IMR-90 (cell line): ENCODE data around the gene C12orf75. TPM values are rescaled to one million over a fixed set of nuclear protein-coding genes. Genes with fewer than 3 reads are reported as not detected.
A peak's percentile ranks its signal among the peaks of the same experiment; 100 is the strongest.

Source experiments
- ATAC-seq: fragments of 200-7000 bp; cut with Tn5 transposase; 2 replicates; pipeline ENCODE4 v1.9.1; 2020; ENCODE audit warnings: low read depth, mild to moderate bottlenecking, moderate library complexity
- BruUV-seq: library from RNA; stranded (reverse); fragments of 400-500 nt; replicated peaks from 2 replicates; lab custom pipeline; 2021; lab: Mats Ljungman, UMichigan
- CTCF ChIA-PET: fragments of 300-600 bp; formaldehyde crosslinking; extraction: SDS; loops from one replicate; lab custom pipeline; 2021; ENCODE audit warnings: antibody characterized with exemption; lab: Yijun Ruan, JAX
- POLR2A ChIA-PET: fragments of 300-600 bp; sonication (Branson Sonifier 250); formaldehyde crosslinking; loops from one replicate; lab custom pipeline; 2022; ENCODE audit warnings: antibody characterized with exemption; ENCODE audit not compliant: unreplicated experiment; lab: Charles Lee
- DNase-seq: peaks from one replicate; pipeline ENCODE4 v3.0.0; 2013
- H2AFZ ChIP-seq: replicated peaks from 2 replicates; pipeline ENCODE3; 2013; ENCODE audit warnings: low read length, mild to moderate bottlenecking; ENCODE audit not compliant: poor library complexity
- H2AK5ac ChIP-seq: 2 replicates; pipeline ENCODE4 v1.6.1; 2013; ENCODE audit warnings: low read depth, low read length, inconsistent platforms
- H2AK9ac ChIP-seq: replicated peaks from 2 replicates; pipeline ENCODE3; 2013; ENCODE audit warnings: mild to moderate bottlenecking, low read depth, low read length, moderate library complexity; ENCODE audit not compliant: poor library complexity
- H2BK120ac ChIP-seq: 2 replicates; pipeline ENCODE4 v1.6.1; 2013; ENCODE audit warnings: low read depth, low read length, inconsistent platforms
- H2BK15ac ChIP-seq: 3 replicates; pipeline ENCODE4 v1.6.1; 2013; ENCODE audit warnings: low read depth, low read length, inconsistent platforms
- H2BK20ac ChIP-seq: 2 replicates; pipeline ENCODE4 v1.6.1; 2013; ENCODE audit warnings: low read depth, mild to moderate bottlenecking, inconsistent platforms, low read length, moderate library complexity
- H2BK5ac ChIP-seq: 2 replicates; pipeline ENCODE4 v1.6.1; 2013; ENCODE audit warnings: mild to moderate bottlenecking, low read depth, low read length, inconsistent platforms; ENCODE audit not compliant: poor library complexity, severe bottlenecking
- H3K14ac ChIP-seq: replicated peaks from 2 replicates; pipeline ENCODE4 v1.6.1; 2013; ENCODE audit warnings: low read depth, low read length, inconsistent platforms
- H3K18ac ChIP-seq: 2 replicates; pipeline ENCODE4 v1.6.1; 2013; ENCODE audit warnings: low read depth, low read length, control low read depth
- H3K23ac ChIP-seq: 2 replicates; pipeline ENCODE4 v1.6.1; 2013; ENCODE audit warnings: low read depth, low read length, inconsistent platforms
- H3K27ac ChIP-seq: 2 replicates; pipeline ENCODE4 v1.5.1; 2013; ENCODE audit warnings: mild to moderate bottlenecking, control low read depth, low read length; ENCODE audit not compliant: insufficient read depth
- H3K27me3 ChIP-seq: 2 replicates; pipeline ENCODE4 v1.6.1; 2013; ENCODE audit warnings: low read length; ENCODE audit not compliant: control insufficient read depth, insufficient read depth
- H3K36me3 ChIP-seq: 2 replicates; pipeline ENCODE4 v1.6.1; 2013; ENCODE audit warnings: low read length, mixed read lengths; ENCODE audit not compliant: control insufficient read depth, insufficient read depth
- H3K4ac ChIP-seq: 2 replicates; pipeline ENCODE4 v1.6.1; 2013; ENCODE audit warnings: low read depth, low read length, inconsistent platforms
- H3K4me1 ChIP-seq: 2 replicates; pipeline ENCODE4 v1.6.1; 2013; ENCODE audit warnings: low read length, mixed read lengths; ENCODE audit not compliant: control insufficient read depth, insufficient read depth
- H3K4me2 ChIP-seq: 2 replicates; pipeline ENCODE4 v1.6.1; 2013; ENCODE audit warnings: low read depth, mild to moderate bottlenecking, control low read depth, low read length, moderate library complexity
- H3K4me3 ChIP-seq: 2 replicates; pipeline ENCODE4 v1.5.1; 2013; ENCODE audit warnings: low read depth, mild to moderate bottlenecking, control low read depth, low read length, moderate library complexity; ENCODE audit not compliant: insufficient read depth
- H3K56ac ChIP-seq: 2 replicates; pipeline ENCODE4 v1.6.1; 2013; ENCODE audit warnings: low read length, inconsistent platforms; ENCODE audit not compliant: insufficient read depth; ENCODE audit errors: extremely low read depth
- H3K79me1 ChIP-seq, 2 experiments: 2 replicates each; pipeline ENCODE4 v1.6.1; 2013; ENCODE audit warnings: low read length in 2 of 2, inconsistent platforms in 1 of 2, low read depth in 1 of 2
- H3K9ac ChIP-seq: 2 replicates; pipeline ENCODE4 v1.6.1; 2013; ENCODE audit warnings: low read depth, low read length, control low read depth
- H3K9me1 ChIP-seq: 2 replicates; pipeline ENCODE4 v1.6.1; 2013; ENCODE audit warnings: low read length, inconsistent platforms; ENCODE audit not compliant: insufficient read depth
- H3K9me3 ChIP-seq: 2 replicates; pipeline ENCODE4 v1.6.1; 2013; ENCODE audit warnings: low read length; ENCODE audit not compliant: control insufficient read depth, insufficient read depth
- H4K20me1 ChIP-seq: 2 replicates; pipeline ENCODE4 v1.6.1; 2013; ENCODE audit warnings: low read length, inconsistent platforms; ENCODE audit not compliant: insufficient read depth
- H4K5ac ChIP-seq: 2 replicates; pipeline ENCODE4 v1.6.1; 2013; ENCODE audit warnings: mild to moderate bottlenecking, low read depth, low read length, control low read depth
- H4K8ac ChIP-seq, 2 experiments: 2 replicates each; pipeline ENCODE4 v1.6.1; 2013; ENCODE audit warnings: low read depth in 2 of 2, low read length in 2 of 2, control low read depth in 1 of 2, inconsistent platforms in 1 of 2
- H4K91ac ChIP-seq: 2 replicates; pipeline ENCODE4 v1.6.1; 2013; ENCODE audit warnings: low read depth, low read length, inconsistent platforms; ENCODE audit not compliant: insufficient read depth
- ELK1 ChIP-seq: fragments of 150-350 bp; IDR thresholded peaks from 2 replicates; pipeline ENCODE4 v1.6.1; 2016; ENCODE audit warnings: low read depth, mild to moderate bottlenecking, low read length, moderate library complexity, borderline replicate concordance
- RCOR1 ChIP-seq: IDR thresholded peaks from 2 replicates; pipeline ENCODE4 v1.6.1; 2012; ENCODE audit warnings: mild to moderate bottlenecking, low read length, improper control_type of control experiment; ENCODE audit not compliant: insufficient replicate concordance
- SMC3 ChIP-seq: fragments of 150-350 bp; IDR thresholded peaks from 2 replicates; pipeline ENCODE4 v1.6.1; 2016; ENCODE audit warnings: low read depth, mild to moderate bottlenecking, antibody characterized with exemption, low read length, moderate library complexity
- WGBS, 2 experiments: methylation state at CpG; one replicate each; pipeline versions ENCODE4 v1.1.5 to v1.1.7; 2013; ENCODE audit warnings: missing lambda C conversion rate in 2 of 2; ENCODE audit not compliant: insufficient read length in 1 of 2; ENCODE audit errors: extremely low coverage in 2 of 2; 5-methylcytosine and 5-hydroxymethylcytosine counted together
- dilution Hi-C: fragments of 300-500 bp; cut with HindIII; formaldehyde crosslinking; loops from one replicate; pipeline ENCODE4 v1.14.3; 2018; ENCODE audit warnings: low sequenced_read_pairs; ENCODE audit not compliant: unreplicated experiment
- in situ Hi-C: fragments of 300-500 bp; cut with MboI; formaldehyde crosslinking; loops from 3 replicates; pipeline ENCODE4 v1.14.3; 2019; ENCODE audit warnings: low sequenced_read_pairs, inconsistent platforms, mixed read lengths
- intact Hi-C: fragments of 100-400 bp; cut with micrococcal nuclease; formaldehyde crosslinking; loops from 2 replicates; pipeline ENCODE4 v1.10.0; 2022
- polyA plus RNA-seq, 3 experiments: library from polyadenylated mRNA; depleted of rRNA; stranded (reverse); fragments of >200 nt; gene quantifications; 2 replicates each; pipeline ENCODE4 v1.2.3, GENCODE V29; 2012; ENCODE audit warnings: low replicate concordance in 1 of 3
- total RNA-seq: library from RNA; depleted of rRNA; stranded (reverse); fragments of >200 nt; gene quantifications from 2 replicates; pipeline ENCODE4 v1.2.3, GENCODE V29; 2012

Gene C12orf75
- total and polyA plus RNA-seq, 2 of the 4 experiments (the other 2 are of a cell fraction) = 145 to 278 TPM

GRCh38 chr12:105280966-105281693 lies 49.4 kb upstream of the C12orf75 start:
- no peak for TF ChIP-seq RCOR1
- TF ChIP-seq ELK1 = no peak
- no peak for TF ChIP-seq SMC3
- Histone ChIP-seq H3K18ac (no peak overlapping the region), H3K9me1 (peaks cover 11% of the 10 kb centered on the region; the same call in 1 of the 2 replicates), H3K4me3 (no peak overlapping the region), H2AK5ac (no peak overlapping the region), H4K5ac (no peak overlapping the region), H4K20me1 (no peaks in the 10 kb centered on the region), H2BK5ac (no peak overlapping the region), H3K56ac (no peak overlapping the region), H3K27ac (no peak overlapping the region), H3K14ac (0 out of 2 replicates have a peak overlapping the region, but pooled peaks have one; percentile 36), H3K79me1 (0 out of 4 replicates have a peak, but pooled peaks cover 0 to 6% of the 10 kb centered on the region in 2 experiments), H3K23ac (no peak overlapping the region), H4K8ac (0 out of 4 replicates have a peak overlapping the region, but pooled peaks of 1 of the 2 experiments have one; percentile 5), H3K4me2 (no peak overlapping the region), H2BK15ac (no peak overlapping the region), H4K91ac (no peak overlapping the region), H3K4ac (no peak overlapping the region), H3K27me3 (no peaks in the 10 kb centered on the region), H2AK9ac (no peak overlapping the region), H2AFZ (no peak overlapping the region), H2BK120ac (no peak overlapping the region), H3K36me3 (no peaks in the 10 kb centered on the region), H2BK20ac (no peak overlapping the region), H3K4me1 (peaks cover 1% of the 10 kb centered on the region; the same call in 1 of the 2 replicates), H3K9me3 (no peaks in the 10 kb centered on the region), H3K9ac (no peak overlapping the region)
- no peak for ATAC-seq
- WGBS, 2 experiments = no CpG with 5 or more reads among the region's 6 CpGs
- in situ Hi-C loops (no loop called here), dilution Hi-C loops (no loop called here), intact Hi-C loops (no loop called here)
- ChIA-PET CTCF (no interaction called here), POLR2A (no interaction called here)
- no peak for DNase-seq
- BruUV-seq = no TSS peak
